ENCODE data around the gene TH.

TH gene

DNA sequence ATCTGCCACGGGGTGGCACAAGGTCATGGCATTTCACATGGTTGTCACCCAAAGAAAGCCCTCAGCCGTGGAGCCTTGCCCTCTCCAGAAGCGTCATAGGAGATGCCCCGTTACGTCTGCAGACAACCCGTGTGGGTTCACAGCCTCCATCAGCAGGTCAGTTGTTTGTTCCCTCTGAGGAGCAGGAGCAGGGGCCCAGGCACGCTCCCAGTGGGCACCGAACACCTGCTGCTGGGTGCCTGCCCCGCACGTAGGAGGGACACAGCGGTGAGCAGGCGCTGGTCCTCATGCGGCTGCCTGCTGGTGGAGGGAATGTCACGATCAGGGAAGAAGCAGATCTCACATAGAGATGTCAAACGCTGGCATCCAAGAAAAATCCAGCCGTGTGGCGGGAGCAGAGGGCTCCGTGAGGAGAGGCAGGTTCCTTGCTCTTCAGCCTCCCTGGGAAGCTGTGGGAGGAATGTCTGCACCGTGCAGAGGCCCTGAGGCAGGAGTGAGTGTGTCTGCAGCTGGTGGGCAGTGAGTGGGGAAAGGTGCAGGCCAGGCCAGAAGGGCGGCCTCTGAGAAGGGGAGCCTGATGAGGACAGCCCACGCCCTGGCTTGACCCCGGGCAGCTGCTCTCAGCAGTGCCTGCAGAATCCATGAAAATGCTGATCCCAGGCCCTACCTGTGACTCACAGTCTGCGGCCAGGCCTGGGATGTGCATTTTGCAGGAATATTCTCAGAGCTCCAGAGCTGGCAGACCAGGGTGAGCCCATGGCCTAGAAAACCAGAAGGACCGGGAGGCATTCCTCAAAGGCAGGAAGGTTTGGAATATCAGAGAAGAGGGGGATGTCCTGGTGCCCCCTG is 36.4 kb upstream of the TH start:
- H3K4me3 ChIP-seq (ENCODE audit: low read depth, low read length), result no peak overlapping the region
- no peak for DNase-seq (ENCODE audit: low read depth)
- no peak for TF ChIP-seq CTCF (IDR thresholded peaks at IDR 0.05; ENCODE audit: control insufficient read depth, extremely low read depth, insufficient read depth)

- no peak for DNase-seq (ENCODE audit: low read depth)
Measured at GRCh38 chr11:2207212-2207611, 35.6 kb upstream of the TH start.

DNA sequence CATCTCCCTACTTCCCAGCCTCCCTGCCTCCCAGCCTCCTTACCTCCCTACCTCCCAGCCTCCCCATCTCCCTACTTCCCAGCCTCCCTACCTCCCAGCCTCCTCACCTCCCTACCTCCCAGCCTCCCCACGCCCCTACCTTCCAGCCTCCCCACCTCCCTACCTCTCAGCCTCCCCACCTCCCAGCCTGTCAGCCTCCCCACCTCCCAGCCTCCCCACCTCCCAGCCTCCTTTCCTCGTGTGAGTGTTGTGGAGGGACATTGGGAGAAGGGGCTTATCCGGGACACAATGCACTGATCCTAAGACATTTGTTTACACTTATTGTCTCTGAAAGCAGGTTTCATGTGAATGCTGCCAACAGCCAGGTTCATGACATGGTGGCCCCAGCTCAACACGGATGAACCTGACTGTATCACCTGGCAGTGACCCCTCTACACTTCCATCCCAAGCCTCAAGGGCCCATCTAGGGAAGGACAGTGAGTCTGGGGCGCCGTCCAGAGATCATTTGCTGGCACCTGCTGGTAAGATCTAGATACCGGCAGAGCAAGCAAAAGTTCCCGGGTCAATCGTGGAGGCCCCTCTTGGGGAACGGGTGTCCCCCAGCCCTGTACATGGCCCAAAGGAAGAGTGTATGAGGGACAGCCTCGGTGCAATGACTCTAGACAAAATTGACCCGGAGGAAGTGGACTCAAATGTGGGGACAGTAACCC is 34.5 kb upstream of the TH start:
- no peak for TF ChIP-seq CTCF (IDR thresholded peaks at IDR 0.05; ENCODE audit: control insufficient read depth, extremely low read depth, insufficient read depth)
- no peak for DNase-seq (ENCODE audit: low read depth)
- no peak overlapping the region for H3K4me3 ChIP-seq (ENCODE audit: low read depth, low read length)

More at GRCh38 chr11:2207212-2207611, 35.6 kb upstream of the TH start:
- no peak overlapping the region for H3K4me3 ChIP-seq (ENCODE audit: low read depth, low read length)
- TF ChIP-seq CTCF (IDR thresholded peaks at IDR 0.05; ENCODE audit: control insufficient read depth, extremely low read depth, insufficient read depth), result no peak

DNA sequence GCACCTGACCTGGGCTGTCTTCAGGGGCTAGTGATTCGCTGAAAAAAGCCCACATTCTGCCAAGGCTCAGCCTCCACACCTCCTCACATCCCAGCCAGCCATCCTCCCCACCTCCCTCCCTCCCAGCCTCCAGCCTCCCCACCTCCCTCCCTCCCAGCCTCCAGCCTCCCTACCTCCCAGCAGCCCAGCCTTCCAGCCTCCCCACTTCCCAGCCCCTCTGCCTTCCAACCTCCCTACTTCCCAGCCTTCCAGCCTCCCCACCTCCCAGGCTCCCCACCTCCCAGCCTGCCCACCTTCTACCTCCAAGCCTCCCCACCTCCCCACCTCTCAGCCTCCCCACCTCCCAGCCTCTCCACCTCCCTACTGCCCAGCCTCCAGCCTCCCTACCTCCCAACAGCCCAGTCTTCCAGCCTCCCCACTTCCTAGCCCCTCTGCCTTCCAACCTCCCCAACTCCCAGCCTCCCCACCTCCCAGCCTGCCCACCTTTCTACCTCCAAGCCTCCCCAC is 33.7 kb upstream of the TH start:
- DNase-seq (ENCODE audit: low read depth), result no peak

GRCh38 chr11:2204361-2205213 is 33.0 kb upstream of the TH start:
- no peak overlapping the region for H3K4me3 ChIP-seq (ENCODE audit: low read depth, low read length)
- no peak for TF ChIP-seq CTCF (IDR thresholded peaks at IDR 0.05; ENCODE audit: control insufficient read depth, extremely low read depth, insufficient read depth)
- DNase-seq (ENCODE audit: low read depth), result no peak

More for the DNA sequence above, 33.7 kb upstream of the TH start:
- no peak overlapping the region for H3K4me3 ChIP-seq (ENCODE audit: low read depth, low read length)
- no peak for TF ChIP-seq CTCF (IDR thresholded peaks at IDR 0.05; ENCODE audit: control insufficient read depth, extremely low read depth, insufficient read depth)

- no peak overlapping the region for H3K4me3 ChIP-seq (ENCODE audit: low read depth, low read length)
- no peak for DNase-seq (ENCODE audit: low read depth)
- no peak for TF ChIP-seq CTCF (IDR thresholded peaks at IDR 0.05; ENCODE audit: control insufficient read depth, extremely low read depth, insufficient read depth)
Measured at GRCh38 chr11:2203440-2204259, 32.0 kb upstream of the TH start.

Data from LNCaP clone FGC (cell line).